ENCODE measurements around the gene IFT122. TPM values are rescaled to one million over a fixed set of nuclear protein-coding genes. Genes with fewer than 3 reads are reported as not detected.

Gene IFT122
- polyA plus RNA-seq, 1 experiment, result 27.8 TPM

DNA sequence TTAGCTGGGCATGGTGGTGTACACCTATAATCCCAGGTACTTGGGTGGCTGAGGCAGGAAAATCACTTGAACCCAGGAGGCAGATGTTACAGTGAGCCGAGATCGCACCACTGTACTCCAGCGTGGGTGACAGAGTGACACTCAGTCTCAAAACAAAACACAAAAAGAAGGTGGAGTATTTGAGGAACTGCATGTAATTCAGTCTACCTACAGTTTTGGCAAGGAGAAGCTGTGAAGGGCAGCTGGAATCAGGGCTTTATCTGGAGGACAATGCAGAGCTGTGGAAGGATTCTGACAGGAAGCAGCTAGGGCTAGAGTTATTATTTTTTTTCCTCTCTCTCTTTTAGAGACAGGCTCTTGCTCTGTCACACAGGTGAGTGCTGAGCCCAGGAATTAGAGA lies 109.8 kb downstream of the IFT122 start:
- H3K27me3 ChIP-seq (ENCODE audit: control insufficient read depth, insufficient read depth, low read length), result no peaks in the 10 kb centered on the region
- TF ChIP-seq, protein P1, sequence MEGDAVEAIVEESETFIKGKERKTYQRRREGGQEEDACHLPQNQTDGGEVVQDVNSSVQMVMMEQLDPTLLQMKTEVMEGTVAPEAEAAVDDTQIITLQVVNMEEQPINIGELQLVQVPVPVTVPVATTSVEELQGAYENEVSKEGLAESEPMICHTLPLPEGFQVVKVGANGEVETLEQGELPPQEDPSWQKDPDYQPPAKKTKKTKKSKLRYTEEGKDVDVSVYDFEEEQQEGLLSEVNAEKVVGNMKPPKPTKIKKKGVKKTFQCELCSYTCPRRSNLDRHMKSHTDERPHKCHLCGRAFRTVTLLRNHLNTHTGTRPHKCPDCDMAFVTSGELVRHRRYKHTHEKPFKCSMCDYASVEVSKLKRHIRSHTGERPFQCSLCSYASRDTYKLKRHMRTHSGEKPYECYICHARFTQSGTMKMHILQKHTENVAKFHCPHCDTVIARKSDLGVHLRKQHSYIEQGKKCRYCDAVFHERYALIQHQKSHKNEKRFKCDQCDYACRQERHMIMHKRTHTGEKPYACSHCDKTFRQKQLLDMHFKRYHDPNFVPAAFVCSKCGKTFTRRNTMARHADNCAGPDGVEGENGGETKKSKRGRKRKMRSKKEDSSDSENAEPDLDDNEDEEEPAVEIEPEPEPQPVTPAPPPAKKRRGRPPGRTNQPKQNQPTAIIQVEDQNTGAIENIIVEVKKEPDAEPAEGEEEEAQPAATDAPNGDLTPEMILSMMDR (IDR thresholded peaks at IDR 0.05; ENCODE audit: insufficient read depth, low read depth, low read length), result no peak
- H3K36me3 ChIP-seq (ENCODE audit: control insufficient read depth, insufficient read depth, low read length), result no peaks in the 10 kb centered on the region
- POLR2A ChIA-PET, result no interaction called here
- H3K4me3 ChIP-seq (ENCODE audit: low read depth, low read length), result no peak overlapping the region
- CTCF ChIA-PET, result interaction anchor here (1.1 to 1.3 kb wide), 2 partner anchors 10 to 15 kb away, joined by 4 to 5 read pairs; no protein-coding TSS in a partner anchor
- DNase-seq (ENCODE audit: low read depth), result no peak

- CTCF ChIA-PET, result interaction anchor here (0.7 to 0.8 kb wide), 2 partner anchors 62 kb away, joined by 3 read pairs; no protein-coding TSS in a partner anchor
- no peak overlapping the region for H3K4me3 ChIP-seq (ENCODE audit: low read depth, low read length)
- no peaks in the 10 kb centered on the region for H3K27me3 ChIP-seq (ENCODE audit: control insufficient read depth, insufficient read depth, low read length)
- H3K36me3 ChIP-seq (ENCODE audit: control insufficient read depth, insufficient read depth, low read length), result peaks cover 13% of the 10 kb centered on the region
- POLR2A ChIA-PET, result interaction anchor here (0.5 kb wide), 1 partner anchor 1784 kb away, joined by 4 read pairs; no protein-coding TSS in a partner anchor
- TF ChIP-seq, protein P1 (IDR thresholded peaks at IDR 0.05; ENCODE audit: insufficient read depth, low read depth, low read length), result no peak
- DNase-seq (ENCODE audit: low read depth), result no peak
Measured at GRCh38 chr3:129552287-129553050, 112.4 kb downstream of the IFT122 start.

GRCh38 chr3:129553171-129553570 lies 113.1 kb downstream of the IFT122 start:
- H3K36me3 ChIP-seq (ENCODE audit: control insufficient read depth, insufficient read depth, low read length), result peaks cover 15% of the 10 kb centered on the region
- ChIA-PET CTCF (interaction anchor here (0.8 kb wide), 1 partner anchor 63 kb away, joined by 3 read pairs; no protein-coding TSS in a partner anchor), POLR2A (interaction anchor here (0.7 kb wide), 1 partner anchor 24 kb away, joined by 14 read pairs; no protein-coding TSS in a partner anchor)
- H3K4me3 ChIP-seq (ENCODE audit: low read depth, low read length), result no peak overlapping the region
- no peak for DNase-seq (ENCODE audit: low read depth)
- H3K27me3 ChIP-seq (ENCODE audit: control insufficient read depth, insufficient read depth, low read length), result no peaks in the 10 kb centered on the region
- TF ChIP-seq, protein P1 (IDR thresholded peaks at IDR 0.05; ENCODE audit: insufficient read depth, low read depth, low read length), result no peak

- CTCF ChIA-PET, result interaction anchor here (1.1 to 2.0 kb wide), 3 partner anchors 46 to 170 kb away, joined by 3 to 7 read pairs (median 6); no protein-coding TSS in a partner anchor
- no peak for DNase-seq (ENCODE audit: low read depth)
- Histone ChIP-seq H3K36me3 (ENCODE audit: control insufficient read depth, insufficient read depth, low read length) (peaks cover 18% of the 10 kb centered on the region), H3K27me3 (ENCODE audit: control insufficient read depth, insufficient read depth, low read length) (no peaks in the 10 kb centered on the region), H3K4me3 (ENCODE audit: low read depth, low read length) (no peak overlapping the region)
- POLR2A ChIA-PET, result interaction anchor here (0.7 kb wide), 2 partner anchors 23 to 269 kb away, joined by 5 to 14 read pairs; no protein-coding TSS in a partner anchor
- TF ChIP-seq, protein P1 (IDR thresholded peaks at IDR 0.05; ENCODE audit: insufficient read depth, low read depth, low read length), result no peak
Measured at GRCh38 chr3:129553719-129554118, 113.7 kb downstream of the IFT122 start.
